Natural killer cell (primary cell): ENCODE measurements around the gene MAP1B. TPM values are rescaled to one million over a fixed set of nuclear protein-coding genes. Genes with fewer than 3 reads are reported as not detected.
"Not testable (repeated sequence)": the region's sequence is repeated elsewhere in the genome, so short reads cannot be mapped to it uniquely, and the experiment has no call there.

Experiments
- ATAC-seq, 3 donors: fragments of 150-1000 bp in 2 of 3; fragments of 200-7000 bp in 1 of 3; cut with Tn5 transposase; 1 replicate in 1 of 3; 2 replicates in 2 of 3; pipeline ENCODE4 v1.10.0; 2021; ENCODE audit warnings: mild to moderate bottlenecking in 2 of 3, moderate library complexity in 2 of 3
- DNase-seq, 2 donors: peaks; one replicate each; pipeline versions ENCODE4 v3.0.0 to v3.0.0-alpha.2; 2013 to 2021; ENCODE audit warnings: mixed read lengths in 1 of 2
- H3K27ac ChIP-seq: one replicate; pipeline ENCODE4 v1.5.1; 2013; ENCODE audit warnings: mild to moderate bottlenecking, low read length
- H3K27me3 ChIP-seq: one replicate; pipeline ENCODE4 v1.6.1; 2013; ENCODE audit warnings: low read length; ENCODE audit not compliant: control insufficient read depth, insufficient read depth
- H3K36me3 ChIP-seq: one replicate; pipeline ENCODE4 v1.6.1; 2013; ENCODE audit warnings: low read length; ENCODE audit not compliant: control insufficient read depth, insufficient read depth
- H3K4me1 ChIP-seq: one replicate; pipeline ENCODE4 v1.6.1; 2013; ENCODE audit warnings: low read length; ENCODE audit not compliant: control insufficient read depth, insufficient read depth
- H3K4me3 ChIP-seq: one replicate; pipeline ENCODE4 v1.5.1; 2013; ENCODE audit warnings: low read length
- H3K9me3 ChIP-seq: one replicate; pipeline ENCODE4 v1.6.1; 2013; ENCODE audit warnings: low read length; ENCODE audit not compliant: control insufficient read depth, insufficient read depth
- H3K27ac Mint-ChIP-seq, 2 donors: one replicate each; pipeline ENCODE4 v1.8.0; 2022; ENCODE audit warnings: mild to moderate bottlenecking in 2 of 2, mixed read lengths in 2 of 2, moderate library complexity in 1 of 2
- H3K27me3 Mint-ChIP-seq, 2 donors: one replicate each; pipeline ENCODE4 v1.8.0; 2022; ENCODE audit warnings: low read depth in 2 of 2, mixed read lengths in 2 of 2
- H3K36me3 Mint-ChIP-seq: one replicate; pipeline ENCODE4 v1.8.0; 2022; ENCODE audit warnings: mixed read lengths
- H3K4me1 Mint-ChIP-seq, 2 donors: one replicate each; pipeline ENCODE4 v1.8.0; 2022; ENCODE audit warnings: mixed read lengths in 2 of 2
- H3K4me3 Mint-ChIP-seq: one replicate; pipeline ENCODE4 v1.8.0; 2022; ENCODE audit warnings: mild to moderate bottlenecking, moderate library complexity, mixed read lengths
- H3K9me3 Mint-ChIP-seq, 2 donors: one replicate each; pipeline ENCODE4 v1.8.0; 2022; ENCODE audit warnings: mixed read lengths in 2 of 2
- WGBS: methylation state at CpG from one replicate; pipeline ENCODE4 v1.1.7; 2013; ENCODE audit warnings: missing lambda C conversion rate; ENCODE audit not compliant: insufficient coverage; 5-methylcytosine and 5-hydroxymethylcytosine counted together
- intact Hi-C: fragments of 100-400 bp; cut with micrococcal nuclease; formaldehyde crosslinking; loops from one replicate; pipeline ENCODE4 v1.14.2; 2022
- total RNA-seq, 4 donors: library from RNA; stranded (reverse); fragments of 120-200 nt in 1 of 4; gene quantifications; one replicate each; pipeline versions ENCODE4 v1.2.3 to v1.2.4, GENCODE V29; 2013 to 2022
- TF ChIP-seq, protein P1 (sequence below): fragments of 200-600 bp; IDR thresholded peaks from one replicate; pipeline ENCODE4 v1.8.0; 2022; ENCODE audit warnings: antibody characterized with exemption

The MAP1B gene
- total RNA-seq, 3 donors from 2014 or later (not counting 1 experiment from before 2014, with no cell fraction given), result 0.07 to 0.31 TPM; not detected in 1

DNA sequence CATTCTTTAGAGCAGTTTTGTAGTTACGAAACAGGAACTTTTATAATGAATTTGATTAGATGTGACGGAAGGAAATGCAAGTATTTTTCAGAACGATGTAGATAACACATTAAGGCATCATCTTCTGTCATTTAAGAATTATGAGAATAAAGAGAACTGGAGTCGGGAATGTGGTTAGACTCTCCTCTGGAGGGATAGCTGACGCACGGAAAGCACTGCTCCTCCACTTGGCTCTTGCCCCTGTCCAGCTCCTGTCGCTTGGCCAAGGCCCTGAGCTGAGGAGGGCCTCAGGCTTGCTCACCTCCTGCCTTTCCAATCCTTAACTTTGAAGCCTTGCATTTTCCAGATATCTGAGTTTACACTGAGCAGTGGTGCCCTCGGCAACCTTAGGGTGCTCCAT lies 60.5 kb downstream of the MAP1B start:
- no peaks in the 10 kb centered on the region for H3K9me3 ChIP-seq
- 83% methylated on average over 6 of the region's 8 CpGs for WGBS
- Mint-ChIP-seq H3K4me3 (no peak overlapping the region), H3K9me3 (no peaks in the 10 kb centered on the region), H3K27me3 (peaks cover 25 to 42% of the 10 kb centered on the region in 2 donors), H3K36me3 (no peaks in the 10 kb centered on the region), H3K27ac (no peak overlapping the region), H3K4me1 (no peaks in the 10 kb centered on the region)
- no peaks in the 10 kb centered on the region for H3K36me3 ChIP-seq
- no peaks in the 10 kb centered on the region for H3K4me1 ChIP-seq
- no peak for DNase-seq
- H3K4me3 ChIP-seq, result no peak overlapping the region
- H3K27me3 ChIP-seq, result peaks cover 3% of the 10 kb centered on the region
- intact Hi-C loops, result no loop called here
- no peak for ATAC-seq
- TF ChIP-seq, protein P1, sequence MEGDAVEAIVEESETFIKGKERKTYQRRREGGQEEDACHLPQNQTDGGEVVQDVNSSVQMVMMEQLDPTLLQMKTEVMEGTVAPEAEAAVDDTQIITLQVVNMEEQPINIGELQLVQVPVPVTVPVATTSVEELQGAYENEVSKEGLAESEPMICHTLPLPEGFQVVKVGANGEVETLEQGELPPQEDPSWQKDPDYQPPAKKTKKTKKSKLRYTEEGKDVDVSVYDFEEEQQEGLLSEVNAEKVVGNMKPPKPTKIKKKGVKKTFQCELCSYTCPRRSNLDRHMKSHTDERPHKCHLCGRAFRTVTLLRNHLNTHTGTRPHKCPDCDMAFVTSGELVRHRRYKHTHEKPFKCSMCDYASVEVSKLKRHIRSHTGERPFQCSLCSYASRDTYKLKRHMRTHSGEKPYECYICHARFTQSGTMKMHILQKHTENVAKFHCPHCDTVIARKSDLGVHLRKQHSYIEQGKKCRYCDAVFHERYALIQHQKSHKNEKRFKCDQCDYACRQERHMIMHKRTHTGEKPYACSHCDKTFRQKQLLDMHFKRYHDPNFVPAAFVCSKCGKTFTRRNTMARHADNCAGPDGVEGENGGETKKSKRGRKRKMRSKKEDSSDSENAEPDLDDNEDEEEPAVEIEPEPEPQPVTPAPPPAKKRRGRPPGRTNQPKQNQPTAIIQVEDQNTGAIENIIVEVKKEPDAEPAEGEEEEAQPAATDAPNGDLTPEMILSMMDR, result no peak
- no peak overlapping the region for H3K27ac ChIP-seq

DNA sequence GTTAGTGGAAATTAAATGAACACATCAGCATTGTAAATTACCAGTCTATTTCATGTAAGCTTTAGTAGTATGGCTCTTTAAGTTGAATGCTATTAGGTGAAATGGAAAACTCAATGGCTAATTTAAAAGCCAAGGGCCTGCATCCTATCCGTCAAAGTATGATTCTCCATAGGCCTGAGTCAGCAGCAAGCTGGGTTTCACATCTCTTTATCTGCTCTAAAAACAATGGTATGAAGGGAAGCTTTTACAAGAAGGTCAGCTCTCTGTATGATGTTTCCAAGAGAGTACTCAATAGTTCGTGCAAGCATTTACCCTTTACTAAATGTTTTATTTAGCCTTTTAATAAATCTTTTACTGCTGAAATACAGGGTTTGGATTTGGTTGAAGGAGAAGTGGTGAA lies 62.8 kb downstream of the MAP1B start:
- no peaks in the 10 kb centered on the region for H3K9me3 Mint-ChIP-seq
- no peaks in the 10 kb centered on the region for H3K4me1 Mint-ChIP-seq
- DNase-seq (no peak), ATAC-seq (no peak)
- H3K36me3 ChIP-seq, result no peaks in the 10 kb centered on the region
- H3K27ac Mint-ChIP-seq, result no peak overlapping the region
- TF ChIP-seq, protein P1, result no peak
- no peaks in the 10 kb centered on the region for H3K36me3 Mint-ChIP-seq
- 100% methylated on average over 1 of the region's 2 CpGs for WGBS
- no peak overlapping the region for H3K27ac ChIP-seq
- H3K4me3 Mint-ChIP-seq, result no peak overlapping the region
- H3K9me3 ChIP-seq, result no peaks in the 10 kb centered on the region
- peaks cover 22 to 52% of the 10 kb centered on the region in 2 donors for H3K27me3 Mint-ChIP-seq
- no peak overlapping the region for H3K4me3 ChIP-seq
- H3K4me1 ChIP-seq, result no peaks in the 10 kb centered on the region
- intact Hi-C loops, result no loop called here
- peaks cover 3% of the 10 kb centered on the region for H3K27me3 ChIP-seq

DNA sequence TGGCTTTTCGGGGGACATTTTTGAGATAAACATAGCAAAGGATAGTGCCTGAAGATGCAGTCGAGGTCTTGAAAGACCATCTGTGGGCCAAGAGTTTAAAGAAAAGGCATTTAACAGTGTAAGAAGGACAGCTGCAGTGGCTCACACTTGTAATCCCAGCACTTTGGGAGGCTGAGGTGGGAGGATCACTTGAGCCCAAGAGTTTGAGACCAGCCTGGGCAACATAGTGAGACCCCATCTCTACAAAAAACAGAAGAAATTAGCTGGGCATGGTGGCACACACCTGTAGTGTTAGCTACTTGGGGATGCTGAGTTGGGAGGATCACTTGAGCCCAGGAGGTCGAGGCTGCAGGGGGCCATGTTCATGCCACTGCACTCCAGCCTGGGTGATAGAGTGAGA lies 63.9 kb downstream of the MAP1B start:
- H3K4me3 ChIP-seq, H3K36me3 ChIP-seq, H3K36me3 Mint-ChIP-seq, H3K9me3 ChIP-seq, H3K27ac Mint-ChIP-seq, H3K4me3 Mint-ChIP-seq, H3K9me3 Mint-ChIP-seq, ATAC-seq, H3K4me1 ChIP-seq, intact Hi-C loops, H3K27ac ChIP-seq, H3K27me3 ChIP-seq, H3K4me1 Mint-ChIP-seq, DNase-seq: not testable (repeated sequence)
- peaks cover 25 to 59% of the 10 kb centered on the region in 2 donors for H3K27me3 Mint-ChIP-seq
- WGBS, result 82% methylated on average over 3 of the region's 3 CpGs

DNA sequence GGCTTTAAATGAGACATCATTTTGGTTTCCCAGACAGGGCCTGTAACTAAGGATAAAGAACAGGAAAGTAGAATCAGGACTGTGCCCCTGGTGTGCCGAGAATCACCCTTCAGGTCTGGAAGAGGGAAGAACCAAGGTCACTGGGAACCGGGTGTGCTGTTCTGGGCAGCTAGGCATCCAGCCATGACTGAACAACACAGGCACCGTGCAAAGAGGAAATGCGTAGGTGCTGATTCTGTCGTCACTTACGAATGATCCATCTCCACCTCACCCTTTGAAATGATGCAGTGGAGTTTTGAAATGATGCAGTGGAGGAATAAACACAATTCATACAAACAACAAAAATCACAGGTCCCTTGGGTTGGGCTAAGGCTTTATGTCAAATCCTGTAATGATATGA lies 64.4 kb downstream of the MAP1B start:
- ATAC-seq (no peak), DNase-seq (no peak)
- intact Hi-C loops, result no loop called here
- TF ChIP-seq, protein P1, result no peak
- Histone ChIP-seq H3K4me1 (no peaks in the 10 kb centered on the region), H3K9me3 (no peaks in the 10 kb centered on the region), H3K27me3 (peaks cover 3% of the 10 kb centered on the region), H3K36me3 (no peaks in the 10 kb centered on the region), H3K27ac (no peak overlapping the region), H3K4me3 (no peak overlapping the region)
- 66% methylated on average over 4 of the region's 6 CpGs for WGBS
- H3K9me3 Mint-ChIP-seq, result no peaks in the 10 kb centered on the region
- H3K27me3 Mint-ChIP-seq, result peaks cover 22 to 55% of the 10 kb centered on the region in 2 donors
- H3K36me3 Mint-ChIP-seq, result no peaks in the 10 kb centered on the region
- H3K4me1 Mint-ChIP-seq, result no peaks in the 10 kb centered on the region
- H3K4me3 Mint-ChIP-seq, result no peak overlapping the region
- H3K27ac Mint-ChIP-seq, result no peak overlapping the region
